H1 (cell line): Measurements from ENCODE around the gene DHX9. TPM values are rescaled to one million over a fixed set of nuclear protein-coding genes. Genes with fewer than 3 reads are reported as not detected.

ENCODE experiments used
- CTCF ChIA-PET: fragments of 300-600 bp; sonication (Branson Sonifier 250); formaldehyde crosslinking; loops from one replicate; lab custom pipeline; 2021; ENCODE audit not compliant: partially characterized antibody; lab: Charles Lee
- POLR2A ChIA-PET: fragments of 300-600 bp; sonication (Branson Sonifier 250); formaldehyde crosslinking; loops from one replicate; lab custom pipeline; 2021; ENCODE audit warnings: inconsistent platforms; ENCODE audit not compliant: partially characterized antibody; lab: Charles Lee
- DNase-seq, 2 experiments: peaks; one replicate each; pipeline versions ENCODE4 v3.0.0 to v3.0.0-alpha.2; 2010 to 2022; ENCODE audit warnings: low spot score in 2 of 2, low read depth in 1 of 2, mixed read lengths in 1 of 2
- FAIRE-seq: peaks from 2 replicates; lab custom pipeline; 2011; peaks lifted over from hg19 to GRCh38; lab: Jason Lieb, UNC
- H2AFZ ChIP-seq: 2 replicates; pipeline ENCODE4 v1.8.1; 2012; ENCODE audit warnings: low read length, inconsistent platforms
- H2AK5ac ChIP-seq: 2 replicates; pipeline ENCODE4 v1.6.1; 2013; ENCODE audit warnings: low read depth, low read length
- H2BK120ac ChIP-seq: replicated peaks from 2 replicates; pipeline ENCODE3; 2013; ENCODE audit warnings: low read depth, low read length, inconsistent platforms
- H2BK12ac ChIP-seq: 2 replicates; pipeline ENCODE4 v1.6.1; 2013; ENCODE audit warnings: low read depth, low read length
- H2BK15ac ChIP-seq: 2 replicates; pipeline ENCODE4 v1.6.1; 2013; ENCODE audit warnings: low read length
- H2BK20ac ChIP-seq: 2 replicates; pipeline ENCODE4 v1.6.1; 2013; ENCODE audit warnings: low read length
- H2BK5ac ChIP-seq: 2 replicates; pipeline ENCODE4 v1.6.1; 2013; ENCODE audit warnings: low read depth, low read length
- H3K14ac ChIP-seq: 2 replicates; pipeline ENCODE4 v1.6.1; 2013; ENCODE audit warnings: inconsistent platforms; ENCODE audit not compliant: insufficient read length
- H3K18ac ChIP-seq: 2 replicates; pipeline ENCODE4 v1.6.1; 2013; ENCODE audit warnings: low read length; ENCODE audit errors: extremely low read depth
- H3K23ac ChIP-seq: 2 replicates; pipeline ENCODE4 v1.6.1; 2013; ENCODE audit warnings: inconsistent platforms; ENCODE audit not compliant: insufficient read length
- H3K23me2 ChIP-seq: 2 replicates; pipeline ENCODE4 v1.6.1; 2013; ENCODE audit warnings: low read depth, low read length
- H3K27ac ChIP-seq: 2 replicates; pipeline ENCODE4 v1.6.1; 2011; ENCODE audit warnings: low read depth, low read length, inconsistent platforms
- H3K27me3 ChIP-seq, 4 experiments: replicated peaks in 1 of 4; 1 replicate in 1 of 4; 2 replicates in 3 of 4; pipeline versions ENCODE4 v1.6.1 to v1.8.1; 2011 to 2013; ENCODE audit warnings: low read length in 3 of 4, mild to moderate bottlenecking in 3 of 4, inconsistent platforms in 2 of 4, mixed read lengths in 2 of 4, moderate library complexity in 1 of 4; ENCODE audit not compliant: control insufficient read depth in 3 of 4, insufficient read depth in 3 of 4; ENCODE audit errors: extremely low read depth in 1 of 4
- H3K36me3 ChIP-seq, 4 experiments: 2 replicates each; pipeline versions ENCODE4 v1.6.1 to v1.8.1; 2011 to 2013; ENCODE audit warnings: mild to moderate bottlenecking in 4 of 4, low read length in 3 of 4, moderate library complexity in 2 of 4, control low read depth in 1 of 4, inconsistent platforms in 1 of 4; ENCODE audit not compliant: insufficient read depth in 4 of 4, control insufficient read depth in 2 of 4
- H3K4ac ChIP-seq: replicated peaks from 2 replicates; pipeline ENCODE3; 2013; ENCODE audit warnings: low read length, low read depth, mixed read lengths, inconsistent platforms; ENCODE audit not compliant: insufficient read length
- H3K4me1 ChIP-seq, 4 experiments: replicated peaks in 1 of 4; 1 replicate in 1 of 4; 2 replicates in 3 of 4; pipeline versions ENCODE4 v1.6.1 to v1.8.1; 2011 to 2013; ENCODE audit warnings: low read length in 3 of 4, inconsistent platforms in 2 of 4, mixed read lengths in 1 of 4; ENCODE audit not compliant: insufficient read depth in 4 of 4, control insufficient read depth in 3 of 4
- H3K4me2 ChIP-seq, 2 experiments: 2 replicates each; pipeline versions ENCODE4 v1.6.1 to v1.8.1; 2011 to 2013; ENCODE audit warnings: low read depth in 2 of 2, low read length in 2 of 2, control low read depth in 1 of 2, inconsistent platforms in 1 of 2, mild to moderate bottlenecking in 1 of 2; ENCODE audit not compliant: insufficient read depth in 1 of 2
- H3K4me3 ChIP-seq, 4 experiments: fragments of 200-600, 300-600 bp in 1 of 4; sonication (generic), shearing (Covaris generic), sonication (Bioruptor Twin) in 1 of 4; 2 replicates each; pipeline versions ENCODE4 v1.5.1 to v1.8.1; 2011 to 2016; ENCODE audit warnings: low read length in 4 of 4, low read depth in 3 of 4, control low read depth in 2 of 4, inconsistent platforms in 2 of 4, mild to moderate bottlenecking in 2 of 4, mixed read lengths in 1 of 4, moderate library complexity in 1 of 4; ENCODE audit not compliant: insufficient read depth in 2 of 4; ENCODE audit errors: extremely low read depth in 1 of 4
- H3K56ac ChIP-seq: replicated peaks from 2 replicates; pipeline ENCODE3; 2013; ENCODE audit warnings: low read depth, mild to moderate bottlenecking, mixed read lengths, low read length, inconsistent platforms; ENCODE audit not compliant: insufficient read length
- H3K79me1 ChIP-seq: 2 replicates; pipeline ENCODE4 v1.6.1; 2013; ENCODE audit warnings: low read depth, low read length, control low read depth
- H3K79me2 ChIP-seq, 2 experiments: 2 replicates each; pipeline versions ENCODE4 v1.6.1 to v1.8.1; 2012 to 2013; ENCODE audit warnings: low read length in 2 of 2, mild to moderate bottlenecking in 2 of 2, inconsistent platforms in 1 of 2; ENCODE audit not compliant: insufficient read depth in 2 of 2, control insufficient read depth in 1 of 2
- H3K9ac ChIP-seq, 4 experiments: replicated peaks in 1 of 4; 1 replicate in 1 of 4; 2 replicates in 3 of 4; pipeline versions ENCODE4 v1.6.1 to v1.8.1; 2011 to 2013; ENCODE audit warnings: low read depth in 3 of 4, low read length in 3 of 4, control low read depth in 2 of 4, mild to moderate bottlenecking in 2 of 4, moderate library complexity in 2 of 4, inconsistent platforms in 1 of 4; ENCODE audit errors: extremely low read depth in 1 of 4
- H3K9me3 ChIP-seq, 2 experiments: 2 replicates each; pipeline versions ENCODE4 v1.6.1 to v1.8.1; 2012 to 2013; ENCODE audit warnings: mild to moderate bottlenecking in 2 of 2, moderate library complexity in 2 of 2, control low read depth in 1 of 2, inconsistent platforms in 1 of 2, low read depth in 1 of 2, low read length in 1 of 2, mixed read lengths in 1 of 2; ENCODE audit not compliant: insufficient read depth in 2 of 2
- H4K20me1 ChIP-seq, 2 experiments: replicated peaks in 1 of 2; 2 replicates each; pipeline versions ENCODE3 to v1.8.1; 2011 to 2013; ENCODE audit warnings: inconsistent platforms in 2 of 2, low read length in 2 of 2, mild to moderate bottlenecking in 1 of 2; ENCODE audit not compliant: insufficient read depth in 2 of 2, control insufficient read depth in 1 of 2
- H4K5ac ChIP-seq: 2 replicates; pipeline ENCODE4 v1.6.1; 2013; ENCODE audit warnings: low read length, low read depth, mixed read lengths, inconsistent platforms; ENCODE audit not compliant: insufficient read length
- H4K8ac ChIP-seq: 2 replicates; pipeline ENCODE4 v1.8.0; 2013; ENCODE audit warnings: mild to moderate bottlenecking, moderate library complexity, low read length, inconsistent platforms; ENCODE audit not compliant: insufficient read depth; ENCODE audit errors: extremely low read depth
- H4K91ac ChIP-seq: replicated peaks from 2 replicates; pipeline ENCODE3; 2013; ENCODE audit warnings: low read length, mixed read lengths, inconsistent platforms; ENCODE audit not compliant: insufficient read length
- EP300 ChIP-seq, 2 experiments: IDR thresholded peaks; 1 replicate in 1 of 2; 2 replicates in 1 of 2; pipeline ENCODE4 v1.6.1; 2011 to 2012; ENCODE audit warnings: low read depth in 2 of 2, low read length in 2 of 2, mild to moderate bottlenecking in 2 of 2, borderline replicate concordance in 1 of 2, inconsistent platforms in 1 of 2, moderate library complexity in 1 of 2
- KDM4A ChIP-seq: IDR thresholded peaks from one replicate; pipeline ENCODE4 v1.7.1; 2012; ENCODE audit warnings: low read depth, mild to moderate bottlenecking, moderate library complexity, low read length, inconsistent platforms; ENCODE audit not compliant: severe bottlenecking
- KDM5A ChIP-seq: fragments of 200-600 bp; IDR thresholded peaks from 2 replicates; pipeline ENCODE4 v1.7.1; 2012; ENCODE audit warnings: mild to moderate bottlenecking, low read length, inconsistent platforms, mixed read lengths
- NRF1 ChIP-seq: IDR thresholded peaks from 2 replicates; pipeline ENCODE4 v1.6.1; 2011; ENCODE audit warnings: mild to moderate bottlenecking, low read depth, low read length, improper control_type of control experiment
- POLR2A ChIP-seq, 2 experiments: IDR thresholded peaks; 1 replicate in 1 of 2; 2 replicates in 1 of 2; pipeline ENCODE4 v1.6.1; 2011; ENCODE audit warnings: low read depth in 2 of 2, low read length in 2 of 2, mild to moderate bottlenecking in 2 of 2; ENCODE audit errors: control extremely low read depth in 1 of 2
- SP1 ChIP-seq: IDR thresholded peaks from 2 replicates; pipeline ENCODE4 v1.6.1; 2011; ENCODE audit warnings: low read depth, low read length
- YY1 ChIP-seq: IDR thresholded peaks from 2 replicates; pipeline ENCODE4 v1.6.1; 2011; ENCODE audit warnings: low read depth, mild to moderate bottlenecking, low read length
- polyA plus RNA-seq, 7 experiments: library from polyadenylated mRNA; depleted of rRNA in 3 of 7; stranded (reverse) in 5 of 7; unstranded in 2 of 7; fragments of >200 nt in 5 of 7; fragments of 200-250 nt in 2 of 7; gene quantifications; 1 replicate in 5 of 7; 2 replicates in 1 of 7; 4 replicates in 1 of 7; pipeline versions ENCODE4 v1.2.1 to v1.2.3, GENCODE V29; 2011 to 2013; ENCODE audit warnings: missing spikeins in 2 of 7, mixed read lengths in 2 of 7
- total RNA-seq: library from RNA; stranded (reverse); fragmentation: NEBNext Ultra II Directional; extraction: Animal tissue kit (Norgen Biotek cat#: 25700); gene quantifications from 2 replicates; pipeline ENCODE4 v1.2.1, GENCODE V29; 2021

The DHX9 gene
- total and polyA plus RNA-seq, 2 of the 8 experiments (the other 6 are each of a cell fraction or from before 2014, with no cell fraction given) = 153 to 333 TPM

DNA sequence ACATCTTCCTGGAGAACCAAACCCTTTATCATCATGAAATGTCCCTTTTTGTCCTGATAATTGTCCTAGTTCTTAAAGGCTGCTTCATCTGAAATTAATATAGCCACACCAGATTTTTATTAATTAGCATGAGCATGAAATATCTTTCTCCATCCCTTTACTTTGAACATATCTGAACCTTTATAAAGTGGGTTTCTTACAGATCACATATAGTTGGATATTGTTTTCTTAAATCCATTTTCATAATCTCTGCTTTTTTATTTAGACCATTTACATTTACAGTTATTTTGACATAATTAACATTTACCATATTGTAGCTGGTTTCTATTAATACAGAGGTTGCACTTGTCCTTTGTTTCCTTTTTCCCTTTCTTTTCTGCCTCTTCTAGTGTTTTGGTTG, 96.6 kb downstream of the DHX9 start:
- TF ChIP-seq NRF1 = no peak
- no peak for TF ChIP-seq YY1
- TF ChIP-seq EP300 (IDR thresholded peaks at IDR 0.05; ENCODE audit: borderline replicate concordance in 1 of 2, low read depth in 2 of 2, low read length in 2 of 2) = no peak
- no peak for TF ChIP-seq KDM5A
- no peak for TF ChIP-seq SP1
- TF ChIP-seq POLR2A (IDR thresholded peaks at IDR 0.05; ENCODE audit: control extremely low read depth in 1 of 2, low read depth in 2 of 2, low read length in 2 of 2) = no peak
- TF ChIP-seq KDM4A = no peak
- Histone ChIP-seq H3K27ac (no peak overlapping the region), H3K23ac (no peak overlapping the region), H3K14ac (no peak overlapping the region), H3K27me3 (no peaks in the 10 kb centered on the region), H3K4me1 (no peaks in the 10 kb centered on the region), H2BK12ac (no peak overlapping the region), H4K5ac (no peak overlapping the region), H2AFZ (no peak overlapping the region), H3K36me3 (no peaks in the 10 kb centered on the region), H3K9me3 (no peaks in the 10 kb centered on the region; a peak in 1 of 4 replicates), H4K91ac (no peak overlapping the region), H2BK120ac (no peak overlapping the region), H3K79me2 (no peaks in the 10 kb centered on the region), H2BK5ac (no peak overlapping the region), H3K4me3 (no peak overlapping the region), H2AK5ac (no peak overlapping the region), H3K56ac (no peak overlapping the region), H3K4me2 (no peak overlapping the region), H2BK15ac (no peak overlapping the region), H3K23me2 (no peaks in the 10 kb centered on the region), H4K20me1 (no peaks in the 10 kb centered on the region), H3K18ac (no peak overlapping the region), H2BK20ac (no peak overlapping the region), H3K4ac (no peak overlapping the region), H3K9ac (no peak overlapping the region), H3K79me1 (no peaks in the 10 kb centered on the region), H4K8ac (no peak overlapping the region)
- no peak for FAIRE-seq
- ChIA-PET POLR2A (no interaction called here), CTCF (no interaction called here)
- DNase-seq = no peak
